Retina (tissue), 1 donor: Measurements from ENCODE around the gene OR7G3.

Experiments
- DNase-seq: peaks from one replicate; pipeline ENCODE4 v3.0.0-alpha.2; 2016

Gene OR7G3

DNA sequence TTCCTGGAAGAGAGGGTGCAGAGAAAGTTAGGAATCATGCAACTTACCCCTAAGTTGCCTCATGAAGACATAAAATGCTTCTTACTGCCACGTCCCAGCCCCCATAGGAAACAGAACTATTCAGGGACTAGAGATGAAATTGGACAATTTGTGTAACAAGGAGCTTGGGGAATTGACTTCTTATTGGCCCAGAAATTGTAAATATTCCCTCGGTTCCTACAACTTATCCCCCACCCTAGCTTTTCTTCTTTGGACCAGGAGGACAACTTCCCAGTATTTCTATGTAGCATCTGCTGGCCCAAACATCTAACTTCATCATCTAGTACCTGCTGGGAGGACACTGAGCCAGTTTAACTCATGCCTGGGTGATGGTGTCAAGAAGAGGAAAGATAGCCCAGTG is 40.0 kb downstream of the OR7G3 start, which contains the start of gene OR1M1:
Gene OR1M1 (plus strand): TSS at position 301 of the 400 bp plus-strand sequence. CDS start 6,184 bp downstream, outside the sequence.
- DNase-seq = no peak

DNA sequence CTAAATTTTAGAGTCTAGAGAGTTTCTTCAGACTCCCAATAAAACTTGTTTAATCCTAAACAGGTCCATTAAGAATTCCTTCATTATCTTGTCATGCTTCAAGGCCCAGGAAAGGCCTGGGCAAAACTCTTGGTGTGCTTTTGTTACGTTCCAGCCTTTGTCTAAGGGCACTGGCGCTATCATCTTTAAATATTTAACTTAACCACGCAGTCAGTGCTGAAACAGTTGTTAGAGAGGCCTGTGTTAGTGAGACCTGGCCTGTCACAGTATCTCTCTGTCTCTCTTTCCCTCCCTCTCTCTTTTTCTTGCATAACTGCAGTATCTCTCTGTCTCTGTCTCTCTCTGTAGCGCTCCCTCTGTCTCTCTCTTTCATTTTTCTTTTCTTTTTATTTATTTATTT is 48.1 kb downstream of the OR7G3 start:
- no peak for DNase-seq

- no peak for DNase-seq
These were observed 49.8 kb downstream of the OR7G3 start for GRCh38 chr19:9076901-9077300.
